HG03342 (cell line): Measurements from ENCODE around the gene EPHB1.

Experiments
- ATAC-seq: cut with Tn5 transposase; IDR thresholded peaks from one replicate; pipeline ENCODE4 v1.9.1; 2021; ENCODE audit warnings: mild to moderate bottlenecking, moderate library complexity; ENCODE audit not compliant: unreplicated experiment

EPHB1 gene

GRCh38 chr3:135071483-135071882 is 276.4 kb downstream of the EPHB1 start:
- no peak for ATAC-seq

GRCh38 chr3:135072431-135072830 is 277.4 kb downstream of the EPHB1 start:
- no peak for ATAC-seq

GRCh38 chr3:135075157-135075556 is 280.1 kb downstream of the EPHB1 start:
- no peak for ATAC-seq

- no peak for ATAC-seq
Measured at GRCh38 chr3:135076341-135076740, 281.3 kb downstream of the EPHB1 start.

GRCh38 chr3:135077186-135077585 is 282.1 kb downstream of the EPHB1 start:
- ATAC-seq = no peak

GRCh38 chr3:135078283-135078682 is 283.2 kb downstream of the EPHB1 start:
- ATAC-seq = no peak

- no peak for ATAC-seq
Measured at GRCh38 chr3:135079095-135079494, 284.0 kb downstream of the EPHB1 start.

GRCh38 chr3:135081451-135081850 is 286.4 kb downstream of the EPHB1 start:
- ATAC-seq = no peak

- ATAC-seq = no peak
Measured at GRCh38 chr3:135081856-135082434, 286.9 kb downstream of the EPHB1 start.

- ATAC-seq = no peak
Measured at GRCh38 chr3:135082706-135083105, 287.6 kb downstream of the EPHB1 start.

- no peak for ATAC-seq
Measured at GRCh38 chr3:135083179-135083578, 288.1 kb downstream of the EPHB1 start.

GRCh38 chr3:135083756-135084155 is 288.7 kb downstream of the EPHB1 start:
- no peak for ATAC-seq

- no peak for ATAC-seq
Measured at GRCh38 chr3:135084405-135084804, 289.3 kb downstream of the EPHB1 start.

- no peak for ATAC-seq
Measured at GRCh38 chr3:135084976-135085375, 289.9 kb downstream of the EPHB1 start.

GRCh38 chr3:135085652-135086436 is 290.8 kb downstream of the EPHB1 start:
- ATAC-seq = no peak

GRCh38 chr3:135087782-135088181 is 292.7 kb downstream of the EPHB1 start:
- ATAC-seq = no peak

- ATAC-seq = no peak
Measured at GRCh38 chr3:135089451-135089850, 294.4 kb downstream of the EPHB1 start.

GRCh38 chr3:135090020-135090717 is 295.1 kb downstream of the EPHB1 start:
- no peak for ATAC-seq

- no peak for ATAC-seq
Measured at GRCh38 chr3:135091946-135092345, 296.9 kb downstream of the EPHB1 start.

- ATAC-seq = no peak
Measured at GRCh38 chr3:135093121-135093520, 298.1 kb downstream of the EPHB1 start.

- no peak for ATAC-seq
Measured at GRCh38 chr3:135097276-135097946, 302.4 kb downstream of the EPHB1 start.
